H1 (cell line): ENCODE results near the gene ABHD1. TPM values are rescaled to one million over a fixed set of nuclear protein-coding genes. Genes with fewer than 3 reads are reported as not detected.

Experiments
- CTCF ChIA-PET: fragments of 300-600 bp; sonication (Branson Sonifier 250); formaldehyde crosslinking; loops from one replicate; lab custom pipeline; 2021; ENCODE audit not compliant: partially characterized antibody; lab: Charles Lee
- POLR2A ChIA-PET: fragments of 300-600 bp; sonication (Branson Sonifier 250); formaldehyde crosslinking; loops from one replicate; lab custom pipeline; 2021; ENCODE audit warnings: inconsistent platforms; ENCODE audit not compliant: partially characterized antibody; lab: Charles Lee
- DNase-seq, 2 experiments: peaks; one replicate each; pipeline versions ENCODE4 v3.0.0 to v3.0.0-alpha.2; 2010 to 2022; ENCODE audit warnings: low spot score in 2 of 2, low read depth in 1 of 2, mixed read lengths in 1 of 2
- FAIRE-seq: peaks from 2 replicates; lab custom pipeline; 2011; peaks lifted over from hg19 to GRCh38; lab: Jason Lieb, UNC
- H2AFZ ChIP-seq: 2 replicates; pipeline ENCODE4 v1.8.1; 2012; ENCODE audit warnings: low read length, inconsistent platforms
- H2AK5ac ChIP-seq: 2 replicates; pipeline ENCODE4 v1.6.1; 2013; ENCODE audit warnings: low read depth, low read length
- H2BK120ac ChIP-seq: replicated peaks from 2 replicates; pipeline ENCODE3; 2013; ENCODE audit warnings: low read depth, low read length, inconsistent platforms
- H2BK12ac ChIP-seq: 2 replicates; pipeline ENCODE4 v1.6.1; 2013; ENCODE audit warnings: low read depth, low read length
- H2BK15ac ChIP-seq: 2 replicates; pipeline ENCODE4 v1.6.1; 2013; ENCODE audit warnings: low read length
- H2BK20ac ChIP-seq: 2 replicates; pipeline ENCODE4 v1.6.1; 2013; ENCODE audit warnings: low read length
- H2BK5ac ChIP-seq: 2 replicates; pipeline ENCODE4 v1.6.1; 2013; ENCODE audit warnings: low read depth, low read length
- H3K14ac ChIP-seq: 2 replicates; pipeline ENCODE4 v1.6.1; 2013; ENCODE audit warnings: inconsistent platforms; ENCODE audit not compliant: insufficient read length
- H3K18ac ChIP-seq: 2 replicates; pipeline ENCODE4 v1.6.1; 2013; ENCODE audit warnings: low read length; ENCODE audit errors: extremely low read depth
- H3K23ac ChIP-seq: 2 replicates; pipeline ENCODE4 v1.6.1; 2013; ENCODE audit warnings: inconsistent platforms; ENCODE audit not compliant: insufficient read length
- H3K23me2 ChIP-seq: 2 replicates; pipeline ENCODE4 v1.6.1; 2013; ENCODE audit warnings: low read depth, low read length
- H3K27ac ChIP-seq: 2 replicates; pipeline ENCODE4 v1.6.1; 2011; ENCODE audit warnings: low read depth, low read length, inconsistent platforms
- H3K27me3 ChIP-seq, 4 experiments: replicated peaks in 1 of 4; 1 replicate in 1 of 4; 2 replicates in 3 of 4; pipeline versions ENCODE4 v1.6.1 to v1.8.1; 2011 to 2013; ENCODE audit warnings: low read length in 3 of 4, mild to moderate bottlenecking in 3 of 4, inconsistent platforms in 2 of 4, mixed read lengths in 2 of 4, moderate library complexity in 1 of 4; ENCODE audit not compliant: control insufficient read depth in 3 of 4, insufficient read depth in 3 of 4; ENCODE audit errors: extremely low read depth in 1 of 4
- H3K36me3 ChIP-seq, 4 experiments: 2 replicates each; pipeline versions ENCODE4 v1.6.1 to v1.8.1; 2011 to 2013; ENCODE audit warnings: mild to moderate bottlenecking in 4 of 4, low read length in 3 of 4, moderate library complexity in 2 of 4, control low read depth in 1 of 4, inconsistent platforms in 1 of 4; ENCODE audit not compliant: insufficient read depth in 4 of 4, control insufficient read depth in 2 of 4
- H3K4ac ChIP-seq: replicated peaks from 2 replicates; pipeline ENCODE3; 2013; ENCODE audit warnings: low read length, low read depth, mixed read lengths, inconsistent platforms; ENCODE audit not compliant: insufficient read length
- H3K4me1 ChIP-seq, 4 experiments: replicated peaks in 1 of 4; 1 replicate in 1 of 4; 2 replicates in 3 of 4; pipeline versions ENCODE4 v1.6.1 to v1.8.1; 2011 to 2013; ENCODE audit warnings: low read length in 3 of 4, inconsistent platforms in 2 of 4, mixed read lengths in 1 of 4; ENCODE audit not compliant: insufficient read depth in 4 of 4, control insufficient read depth in 3 of 4
- H3K4me2 ChIP-seq, 2 experiments: 2 replicates each; pipeline versions ENCODE4 v1.6.1 to v1.8.1; 2011 to 2013; ENCODE audit warnings: low read depth in 2 of 2, low read length in 2 of 2, control low read depth in 1 of 2, inconsistent platforms in 1 of 2, mild to moderate bottlenecking in 1 of 2; ENCODE audit not compliant: insufficient read depth in 1 of 2
- H3K4me3 ChIP-seq, 4 experiments: fragments of 200-600, 300-600 bp in 1 of 4; sonication (generic), shearing (Covaris generic), sonication (Bioruptor Twin) in 1 of 4; 2 replicates each; pipeline versions ENCODE4 v1.5.1 to v1.8.1; 2011 to 2016; ENCODE audit warnings: low read length in 4 of 4, low read depth in 3 of 4, control low read depth in 2 of 4, inconsistent platforms in 2 of 4, mild to moderate bottlenecking in 2 of 4, mixed read lengths in 1 of 4, moderate library complexity in 1 of 4; ENCODE audit not compliant: insufficient read depth in 2 of 4; ENCODE audit errors: extremely low read depth in 1 of 4
- H3K56ac ChIP-seq: replicated peaks from 2 replicates; pipeline ENCODE3; 2013; ENCODE audit warnings: low read depth, mild to moderate bottlenecking, mixed read lengths, low read length, inconsistent platforms; ENCODE audit not compliant: insufficient read length
- H3K79me1 ChIP-seq: 2 replicates; pipeline ENCODE4 v1.6.1; 2013; ENCODE audit warnings: low read depth, low read length, control low read depth
- H3K79me2 ChIP-seq, 2 experiments: 2 replicates each; pipeline versions ENCODE4 v1.6.1 to v1.8.1; 2012 to 2013; ENCODE audit warnings: low read length in 2 of 2, mild to moderate bottlenecking in 2 of 2, inconsistent platforms in 1 of 2; ENCODE audit not compliant: insufficient read depth in 2 of 2, control insufficient read depth in 1 of 2
- H3K9ac ChIP-seq, 4 experiments: replicated peaks in 1 of 4; 1 replicate in 1 of 4; 2 replicates in 3 of 4; pipeline versions ENCODE4 v1.6.1 to v1.8.1; 2011 to 2013; ENCODE audit warnings: low read depth in 3 of 4, low read length in 3 of 4, control low read depth in 2 of 4, mild to moderate bottlenecking in 2 of 4, moderate library complexity in 2 of 4, inconsistent platforms in 1 of 4; ENCODE audit errors: extremely low read depth in 1 of 4
- H3K9me3 ChIP-seq, 2 experiments: 2 replicates each; pipeline versions ENCODE4 v1.6.1 to v1.8.1; 2012 to 2013; ENCODE audit warnings: mild to moderate bottlenecking in 2 of 2, moderate library complexity in 2 of 2, control low read depth in 1 of 2, inconsistent platforms in 1 of 2, low read depth in 1 of 2, low read length in 1 of 2, mixed read lengths in 1 of 2; ENCODE audit not compliant: insufficient read depth in 2 of 2
- H4K20me1 ChIP-seq, 2 experiments: replicated peaks in 1 of 2; 2 replicates each; pipeline versions ENCODE3 to v1.8.1; 2011 to 2013; ENCODE audit warnings: inconsistent platforms in 2 of 2, low read length in 2 of 2, mild to moderate bottlenecking in 1 of 2; ENCODE audit not compliant: insufficient read depth in 2 of 2, control insufficient read depth in 1 of 2
- H4K5ac ChIP-seq: 2 replicates; pipeline ENCODE4 v1.6.1; 2013; ENCODE audit warnings: low read length, low read depth, mixed read lengths, inconsistent platforms; ENCODE audit not compliant: insufficient read length
- H4K8ac ChIP-seq: 2 replicates; pipeline ENCODE4 v1.8.0; 2013; ENCODE audit warnings: mild to moderate bottlenecking, moderate library complexity, low read length, inconsistent platforms; ENCODE audit not compliant: insufficient read depth; ENCODE audit errors: extremely low read depth
- H4K91ac ChIP-seq: replicated peaks from 2 replicates; pipeline ENCODE3; 2013; ENCODE audit warnings: low read length, mixed read lengths, inconsistent platforms; ENCODE audit not compliant: insufficient read length
- BACH1 ChIP-seq: IDR thresholded peaks from 2 replicates; pipeline ENCODE4 v1.6.1; 2012; ENCODE audit warnings: low read length, improper control_type of control experiment
- E2F6 ChIP-seq: IDR thresholded peaks from 2 replicates; pipeline ENCODE4 v1.6.1; 2012; ENCODE audit warnings: inconsistent platforms
- GABPA ChIP-seq: IDR thresholded peaks from 2 replicates; pipeline ENCODE4 v1.6.1; 2011; ENCODE audit warnings: mild to moderate bottlenecking, low read length, moderate library complexity, borderline replicate concordance; ENCODE audit not compliant: insufficient read depth
- NRF1 ChIP-seq: IDR thresholded peaks from 2 replicates; pipeline ENCODE4 v1.6.1; 2011; ENCODE audit warnings: mild to moderate bottlenecking, low read depth, low read length, improper control_type of control experiment
- POU5F1 ChIP-seq: IDR thresholded peaks from 2 replicates; pipeline ENCODE4 v1.6.1; 2011; ENCODE audit warnings: low read depth, mild to moderate bottlenecking, low read length, moderate library complexity
- RFX5 ChIP-seq: IDR thresholded peaks from 2 replicates; pipeline ENCODE4 v1.6.1; 2011; ENCODE audit warnings: low read depth, low read length, improper control_type of control experiment, borderline replicate concordance
- RNF2 ChIP-seq: fragments of 200-900, 300-1000 bp; sonication (generic); IDR thresholded peaks from 2 replicates; pipeline ENCODE4 v1.7.1; 2016; ENCODE audit warnings: borderline replicate concordance, low read depth, mild to moderate bottlenecking, antibody characterized with exemption, low read length; ENCODE audit not compliant: poor library complexity, severe bottlenecking; ENCODE audit errors: missing control alignments
- SIRT6 ChIP-seq: IDR thresholded peaks from one replicate; pipeline ENCODE4 v1.7.1; 2012; ENCODE audit warnings: low read length, inconsistent platforms
- WGBS, 2 experiments: shearing (Covaris generic) in 1 of 2; methylation state at CpG; one replicate each; pipeline versions ENCODE4 v1.1.6 to v1.1.7; 2013 to 2015; ENCODE audit warnings: low lambda C conversion rate in 2 of 2, mixed read lengths in 2 of 2, inconsistent platforms in 1 of 2, low coverage in 1 of 2, missing lambda C conversion rate in 1 of 2; ENCODE audit not compliant: insufficient replicate concordance in 2 of 2, insufficient coverage in 1 of 2, insufficient read length in 1 of 2; ENCODE audit errors: extremely low coverage in 1 of 2, missing lambda C conversion rate in 1 of 2; 5-methylcytosine and 5-hydroxymethylcytosine counted together
- polyA plus RNA-seq, 7 experiments: library from polyadenylated mRNA; depleted of rRNA in 3 of 7; stranded (reverse) in 5 of 7; unstranded in 2 of 7; fragments of >200 nt in 5 of 7; fragments of 200-250 nt in 2 of 7; gene quantifications; 1 replicate in 5 of 7; 2 replicates in 1 of 7; 4 replicates in 1 of 7; pipeline versions ENCODE4 v1.2.1 to v1.2.3, GENCODE V29; 2011 to 2013; ENCODE audit warnings: missing spikeins in 2 of 7, mixed read lengths in 2 of 7
- total RNA-seq: library from RNA; stranded (reverse); fragmentation: NEBNext Ultra II Directional; extraction: Animal tissue kit (Norgen Biotek cat#: 25700); gene quantifications from 2 replicates; pipeline ENCODE4 v1.2.1, GENCODE V29; 2021

ABHD1 gene
- total and polyA plus RNA-seq, 2 of the 8 experiments (the other 6 are each of a cell fraction or from before 2014, with no cell fraction given): 0.20 to 1.1 TPM

- peaks cover 0 to 9% (median 4%) of the 10 kb centered on the region in 4 experiments; a peak in 2 of 7 replicates for H3K27me3 ChIP-seq
- peak overlapping the region; percentile 13 for H3K56ac ChIP-seq
- peak overlapping the region; percentile 85 for H4K8ac ChIP-seq
- 1% methylated on average over 42 of the region's 81 CpGs; no CpG with 5 or more reads in 1 of the 2 experiments for WGBS, 2 experiments
- H3K18ac ChIP-seq: peak overlapping the region; percentile 87
- no peak overlapping the region for H4K91ac ChIP-seq
- H3K79me1 ChIP-seq: no peaks in the 10 kb centered on the region
- H3K9me3 ChIP-seq: no peaks in the 10 kb centered on the region
- H4K5ac ChIP-seq: no peak overlapping the region
- FAIRE-seq (no peak), DNase-seq (peak; percentile 79 to 99)
- no peaks in the 10 kb centered on the region for H3K79me2 ChIP-seq
- H3K4me3 ChIP-seq: peak overlapping the region; percentile 44 to 75 (median 61)
- peak overlapping the region; percentile 25; the same call in 1 of the 2 replicates for H2AFZ ChIP-seq
- no peak overlapping the region for H3K4ac ChIP-seq
- H4K20me1 ChIP-seq: peaks cover 0 to 1% of the 10 kb centered on the region in 2 experiments
- no peak overlapping the region for H2BK20ac ChIP-seq
- H2BK120ac ChIP-seq: no peak overlapping the region
- H2BK5ac ChIP-seq: no peak overlapping the region
- H3K36me3 ChIP-seq: no peaks in the 10 kb centered on the region
- H3K27ac ChIP-seq: no peak overlapping the region
- ChIA-PET POLR2A (interaction anchor here (0.6 to 5.9 kb wide), 8 partner anchors 11 to 126 kb away, joined by 3 to 63 read pairs (median 6); partner anchors contain the start of genes AGBL5, ATRAID, OST4 and SLC5A6), CTCF (interaction anchor here (0.8 to 16.5 kb wide), 17 partner anchors 8 to 207 kb away, joined by 3 to 160 read pairs (median 5); partner anchors contain the start of genes AGBL5, PREB and SLC5A6)
- no peak overlapping the region for H2BK12ac ChIP-seq
- no peak overlapping the region for H3K14ac ChIP-seq
- H3K23me2 ChIP-seq: peaks cover 13% of the 10 kb centered on the region; the same call in 1 of the 2 replicates
- H2BK15ac ChIP-seq: no peak overlapping the region
- peaks cover 4 to 23% (median 6%) of the 10 kb centered on the region in 4 experiments; a peak in 6 of 7 replicates for H3K4me1 ChIP-seq
- H3K23ac ChIP-seq: no peak overlapping the region
- H2AK5ac ChIP-seq: no peak overlapping the region
- peak overlapping the region; percentile 10 to 38 (median 25); a peak in 5 of 7 replicates for H3K9ac ChIP-seq
- H3K4me2 ChIP-seq: peak overlapping the region; percentile 70 to 84
- no peak for TF ChIP-seq NRF1
- TF ChIP-seq RFX5: no peak
- TF ChIP-seq E2F6: peak; percentile 75
- no peak; the same call in 1 of the 2 replicates for TF ChIP-seq GABPA
- TF ChIP-seq SIRT6: no peak
- peak; percentile 95 for TF ChIP-seq BACH1
- no peak for TF ChIP-seq POU5F1
- no peak for TF ChIP-seq RNF2
Measured at GRCh38 chr2:27086090-27086723, 37.4 kb upstream of the ABHD1 start.
